Spleen (tissue), 11 donors: ENCODE data around the gene ERG. TPM values are rescaled to one million over a fixed set of nuclear protein-coding genes. Genes with fewer than 3 reads are reported as not detected.

ENCODE experiments used
- DNase-seq: peaks from one replicate; pipeline ENCODE4 v3.0.0-alpha.2; 2020
- H3K27ac ChIP-seq, 8 donors: fragments of 200-600 bp; sonication (generic) in 7 of 8; 1 replicate in 4 of 8; 2 replicates in 4 of 8; pipeline versions ENCODE4 v1.5.0 to v1.8.0; 2016 to 2021; ENCODE audit warnings: inconsistent platforms in 4 of 8, mild to moderate bottlenecking in 4 of 8, moderate library complexity in 1 of 8
- H3K27me3 ChIP-seq, 7 donors: fragments of 200-600 bp; sonication (generic) in 6 of 7; replicated peaks in 1 of 7; 1 replicate in 4 of 7; 2 replicates in 3 of 7; pipeline versions ENCODE4 v1.5.0 to v1.8.0; 2016 to 2021; ENCODE audit warnings: inconsistent platforms in 3 of 7, mild to moderate bottlenecking in 1 of 7
- H3K36me3 ChIP-seq, 6 donors: fragments of 200-600 bp; sonication (generic) in 5 of 6; 1 replicate in 4 of 6; 2 replicates in 2 of 6; pipeline versions ENCODE4 v1.5.0 to v1.8.0; 2016 to 2021; ENCODE audit warnings: inconsistent platforms in 2 of 6
- H3K4me1 ChIP-seq, 6 donors: fragments of 200-600 bp; sonication (generic) in 5 of 6; 1 replicate in 3 of 6; 2 replicates in 3 of 6; pipeline versions ENCODE4 v1.5.0 to v1.8.0; 2016 to 2021; ENCODE audit warnings: inconsistent platforms in 3 of 6
- H3K4me3 ChIP-seq, 8 donors: fragments of 200-600 bp; sonication (generic) in 7 of 8; 1 replicate in 4 of 8; 2 replicates in 4 of 8; pipeline versions ENCODE4 v1.5.0 to v1.8.0; 2016 to 2021; ENCODE audit warnings: inconsistent platforms in 4 of 8, mild to moderate bottlenecking in 4 of 8, moderate library complexity in 2 of 8
- H3K9me3 ChIP-seq, 8 donors: fragments of 200-600 bp; sonication (generic) in 7 of 8; 1 replicate in 4 of 8; 2 replicates in 4 of 8; pipeline versions ENCODE4 v1.5.0 to v1.8.0; 2016 to 2021; ENCODE audit warnings: inconsistent platforms in 4 of 8
- CTCF ChIP-seq, 11 experiments: fragments of 200-600 bp in 7 of 11; fragments of 450-650 bp in 4 of 11; sonication (generic) in 4 of 11; IDR thresholded peaks in 8 of 11; conservative IDR thresholded peaks in 3 of 11; 1 replicate in 7 of 11; 2 replicates in 4 of 11; pipeline versions ENCODE4 v1.4.0 to v1.8.0; 2016 to 2021; ENCODE audit warnings: antibody characterized with exemption in 11 of 11, inconsistent platforms in 4 of 11, mild to moderate bottlenecking in 1 of 11
- POLR2A ChIP-seq, 3 donors: fragments of 450-650 bp; IDR thresholded peaks; one replicate each; pipeline ENCODE4 v1.5.1; 2017; ENCODE audit warnings: antibody characterized with exemption in 3 of 3, mild to moderate bottlenecking in 1 of 3
- POLR2AphosphoS5 ChIP-seq, 3 donors: sonication (generic); formaldehyde crosslinking; IDR thresholded peaks; one replicate each; pipeline ENCODE4 v1.5.1; 2017; ENCODE audit warnings: antibody characterized with exemption in 3 of 3
- WGBS, 5 donors: extraction: QIAGEN DNeasy Blood & Tissue Kit in 3 of 5; methylation state at CpG; one replicate each; pipeline versions ENCODE4 v1.1.5 to v1.1.7; 2013 to 2018; 5-methylcytosine and 5-hydroxymethylcytosine counted together
- intact Hi-C: fragments of 100-400 bp; cut with DNase I; formaldehyde crosslinking; loops from one replicate; pipeline ENCODE4 v1.15.0; 2023; ENCODE audit warnings: low total_unique reads
- polyA plus RNA-seq, 3 donors: library from polyadenylated mRNA; stranded (reverse); fragments of 200-250 nt; gene quantifications; one replicate each; pipeline ENCODE4 v1.2.1, GENCODE V29; 2013
- total RNA-seq, 7 donors: library from RNA; depleted of rRNA in 3 of 7; stranded (reverse); fragments of >200 nt in 3 of 7; fragmentation: NEBNext Ultra II Directional in 4 of 7; extraction: Animal tissue kit (Norgen Biotek cat#: 25700) in 4 of 7; gene quantifications; one replicate each; pipeline versions ENCODE4 v1.1.0 to v1.2.1, GENCODE V29; 2016 to 2021
- donor health status: healthy with polysubstance abuse.
- donor health status: DM: no; HTN: no; CAD: no; lungs with moderate emphysema.
- donor health status: DM: no; HTN: no; CAD: no.
- donor health status: Bipolar disorder and iron deficiency.
- donor health status: healthy.
- donor health status: DM: no; HTN: no; CAD: no.
- donor health status: DM: yes; HTN: yes; CAD: no.

The ERG gene
- total and polyA plus RNA-seq, 10 donors, result 7.3 to 93.8 (median 57.5) TPM

DNA sequence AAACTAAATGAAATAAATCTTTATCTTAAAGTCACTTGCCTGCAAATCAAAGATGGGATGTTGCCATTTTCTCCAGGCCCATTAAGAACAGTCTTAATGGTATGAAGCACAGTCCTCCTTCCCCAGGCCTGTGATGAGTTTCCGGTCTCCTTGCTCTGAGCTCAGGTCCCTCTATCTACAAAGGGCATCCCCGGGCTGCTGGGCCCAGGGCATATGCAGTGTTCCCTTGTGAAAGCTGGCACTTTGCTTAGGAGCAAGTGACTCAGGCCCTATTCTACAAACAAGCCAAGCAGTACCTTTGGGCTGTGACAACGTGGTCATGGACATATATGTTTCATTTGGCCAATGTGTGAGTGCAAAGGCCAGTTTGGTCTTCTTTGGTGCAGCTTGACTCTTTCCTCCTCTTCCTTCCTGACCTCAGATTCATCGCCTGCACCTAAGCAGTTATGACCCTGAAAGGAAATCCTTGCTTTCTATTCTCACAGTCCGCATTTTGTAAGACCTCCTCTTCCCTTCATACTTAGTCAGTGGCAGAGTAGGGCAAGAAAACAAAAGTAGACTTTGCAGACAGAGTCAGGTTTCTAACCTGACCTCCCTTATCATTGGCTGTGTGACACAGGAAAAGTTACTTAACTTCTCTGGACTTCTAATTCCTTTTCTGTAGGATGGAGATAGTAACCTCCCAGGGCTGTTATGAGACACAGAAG, 109.5 kb downstream of the ERG start:
- TF ChIP-seq CTCF (IDR thresholded peaks at IDR 0.05 in 8 of 11, conservative IDR thresholded peaks at IDR 0.05 in 3 of 11) (no peak), POLR2AphosphoS5 (IDR thresholded peaks at IDR 0.05) (no peak), POLR2A (IDR thresholded peaks at IDR 0.05) (no peak)
- peaks cover 0 to 39% (median 0%) of the 10 kb centered on the region in 6 donors for H3K36me3 ChIP-seq
- peaks cover 0 to 45% (median 10%) of the 10 kb centered on the region in 6 donors for H3K4me1 ChIP-seq
- intact Hi-C loops, result no loop called here
- no peak overlapping the region for H3K27ac ChIP-seq
- peaks cover 0 to 20% (median 0%) of the 10 kb centered on the region in 7 donors for H3K27me3 ChIP-seq
- no peak overlapping the region for H3K4me3 ChIP-seq
- 39 to 70% (median 50%) methylated on average over 5 of the region's 5 CpGs for WGBS, 5 donors
- DNase-seq, result no peak
- no peaks in the 10 kb centered on the region for H3K9me3 ChIP-seq

DNA sequence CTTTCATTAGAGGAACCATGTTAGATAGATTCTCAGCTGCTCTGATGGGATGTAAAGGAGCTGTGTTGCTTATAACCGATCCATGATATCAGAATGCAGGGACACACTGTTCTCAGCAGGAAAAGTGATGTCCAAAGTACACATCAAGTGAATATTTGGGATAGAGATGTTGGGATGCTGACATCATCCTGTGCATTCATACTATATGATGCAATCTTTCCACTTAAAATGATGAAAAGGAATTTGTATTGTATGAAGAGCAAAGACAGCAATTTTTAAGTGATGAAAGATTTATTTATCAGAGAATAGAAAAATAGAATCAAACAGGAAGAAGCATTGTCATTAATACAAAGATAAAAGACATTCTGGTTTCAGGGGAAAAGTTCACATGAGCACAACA, 110.1 kb downstream of the ERG start:
- 87 to 100% (median 91%) methylated on average over 1 of the region's 1 CpG for WGBS, 5 donors
- H3K4me1 ChIP-seq, result peaks cover 0 to 46% (median 11%) of the 10 kb centered on the region in 6 donors
- no peak for DNase-seq
- TF ChIP-seq POLR2A (IDR thresholded peaks at IDR 0.05), result no peak
- TF ChIP-seq CTCF (IDR thresholded peaks at IDR 0.05 in 8 of 11, conservative IDR thresholded peaks at IDR 0.05 in 3 of 11), result no peak
- intact Hi-C loops, result no loop called here
- H3K36me3 ChIP-seq, result peaks cover 0 to 45% (median 0%) of the 10 kb centered on the region in 6 donors
- H3K4me3 ChIP-seq, result no peak overlapping the region
- H3K9me3 ChIP-seq, result no peaks in the 10 kb centered on the region
- no peak overlapping the region for H3K27ac ChIP-seq
- H3K27me3 ChIP-seq, result peaks cover 0 to 23% (median 0%) of the 10 kb centered on the region in 7 donors

GRCh38 chr21:38386967-38387366, 111.3 kb downstream of the ERG start:
- WGBS, 5 donors, result 16 to 35% (median 30%) methylated on average over 4 of the region's 4 CpGs
- intact Hi-C loops, result no loop called here
- no peaks in the 10 kb centered on the region for H3K9me3 ChIP-seq
- peak overlapping the region in 2 of 8 donors; percentile 26 to 31 for H3K27ac ChIP-seq
- no peak for DNase-seq
- TF ChIP-seq POLR2AphosphoS5 (IDR thresholded peaks at IDR 0.05) (peak in 1 of 3 donors; percentile 8), CTCF (IDR thresholded peaks at IDR 0.05 in 8 of 11, conservative IDR thresholded peaks at IDR 0.05 in 3 of 11) (no peak), POLR2A (IDR thresholded peaks at IDR 0.05) (no peak)
- H3K36me3 ChIP-seq, result peaks cover 0 to 52% (median 0%) of the 10 kb centered on the region in 6 donors
- no peak overlapping the region for H3K4me3 ChIP-seq
- H3K27me3 ChIP-seq, result peaks cover 0 to 23% (median 0%) of the 10 kb centered on the region in 7 donors
- H3K4me1 ChIP-seq, result peaks cover 0 to 46% (median 11%) of the 10 kb centered on the region in 6 donors

DNA sequence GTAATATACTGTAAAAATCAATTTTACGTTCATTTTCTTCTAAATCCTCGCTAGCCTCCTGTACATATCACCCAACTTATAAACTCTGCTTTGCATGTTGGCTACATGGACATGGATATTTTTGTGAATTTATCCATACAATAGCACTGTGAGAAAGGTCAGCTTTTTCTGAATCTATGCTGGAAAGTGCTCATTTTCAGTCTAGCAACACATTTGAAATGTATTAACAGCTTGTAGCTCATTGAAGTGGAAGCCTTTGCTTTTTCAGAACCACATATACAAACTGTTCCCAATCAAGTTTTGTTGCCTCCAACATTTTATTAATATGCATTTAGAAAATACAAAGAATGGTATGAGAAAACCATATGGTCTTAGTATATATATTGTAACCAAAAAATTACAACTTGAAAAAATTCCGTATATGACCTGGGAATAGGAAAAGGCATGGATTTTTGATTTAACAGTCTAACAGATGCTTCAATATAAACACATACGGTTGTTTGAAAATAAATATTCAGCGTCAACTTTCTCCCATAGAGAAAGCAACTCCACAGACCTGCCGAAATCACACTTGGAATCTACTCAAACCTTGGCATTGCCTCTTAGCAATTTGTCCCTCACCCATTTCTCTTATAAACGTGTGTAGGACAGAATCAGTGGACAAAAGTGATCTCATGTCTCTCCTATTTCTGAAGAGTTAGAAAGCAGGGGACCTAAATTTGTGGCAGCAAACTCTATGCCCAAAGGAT, 112.7 kb downstream of the ERG start:
- H3K4me1 ChIP-seq, result peaks cover 0 to 46% (median 11%) of the 10 kb centered on the region in 6 donors
- H3K9me3 ChIP-seq, result no peaks in the 10 kb centered on the region
- no peak for DNase-seq
- peak overlapping the region in 3 of 8 donors; percentile 57 to 59 (median 59) for H3K27ac ChIP-seq
- WGBS, 5 donors, result 81 to 92% (median 82%) methylated on average over 7 of the region's 7 CpGs
- peaks cover 0 to 49% (median 0%) of the 10 kb centered on the region in 6 donors for H3K36me3 ChIP-seq
- no peak overlapping the region for H3K4me3 ChIP-seq
- H3K27me3 ChIP-seq, result peaks cover 0 to 23% (median 0%) of the 10 kb centered on the region in 7 donors
- intact Hi-C loops, result no loop called here
- TF ChIP-seq POLR2AphosphoS5 (IDR thresholded peaks at IDR 0.05), result no peak
- TF ChIP-seq CTCF (IDR thresholded peaks at IDR 0.05 in 8 of 11, conservative IDR thresholded peaks at IDR 0.05 in 3 of 11), result no peak
- TF ChIP-seq POLR2A (IDR thresholded peaks at IDR 0.05), result no peak
